GM12878 (cell line): ENCODE results near the gene CBLB.

Source experiments
- BCL11A ChIP-seq: IDR thresholded peaks from 2 replicates; pipeline ENCODE4 v1.6.1; 2011; ENCODE audit warnings: low read depth, low read length
- EGR1 ChIP-seq, 2 experiments: IDR thresholded peaks; 1 replicate in 1 of 2; 2 replicates in 1 of 2; pipeline ENCODE4 v1.6.1; 2011 to 2012; ENCODE audit warnings: low read depth in 2 of 2, low read length in 2 of 2, borderline replicate concordance in 1 of 2, mild to moderate bottlenecking in 1 of 2, moderate library complexity in 1 of 2
- EP300 ChIP-seq, 2 experiments: fragments of 150-350 bp in 1 of 2; IDR thresholded peaks; 2 replicates each; pipeline ENCODE4 v1.6.1; 2011 to 2012; ENCODE audit warnings: low read depth in 2 of 2, low read length in 2 of 2, borderline replicate concordance in 1 of 2, improper control_type of control experiment in 1 of 2, inconsistent platforms in 1 of 2; ENCODE audit not compliant: control insufficient read depth in 1 of 2
- LARP7 ChIP-seq: fragments of 450-650 bp; IDR thresholded peaks from 2 replicates; pipeline ENCODE4 v1.6.1; 2017; ENCODE audit warnings: mild to moderate bottlenecking
- RCOR1 ChIP-seq: conservative IDR thresholded peaks from 2 replicates; pipeline ENCODE4 v1.6.1; 2012; ENCODE audit warnings: low read depth, low read length, improper control_type of control experiment
- TCF7 ChIP-seq: IDR thresholded peaks from 2 replicates; pipeline ENCODE4 v1.6.1; 2014; ENCODE audit warnings: antibody characterized with exemption, borderline replicate concordance
- ZSCAN29 ChIP-seq: fragments of 450-650 bp; IDR thresholded peaks from 2 replicates; pipeline ENCODE4 v1.6.1; 2017; ENCODE audit warnings: mild to moderate bottlenecking, moderate library complexity
- TF ChIP-seq, protein P1 (sequence below): fragments of 450-650 bp; conservative IDR thresholded peaks from 2 replicates; pipeline ENCODE4 v1.6.1; 2017; ENCODE audit warnings: mild to moderate bottlenecking, moderate library complexity

DNA sequence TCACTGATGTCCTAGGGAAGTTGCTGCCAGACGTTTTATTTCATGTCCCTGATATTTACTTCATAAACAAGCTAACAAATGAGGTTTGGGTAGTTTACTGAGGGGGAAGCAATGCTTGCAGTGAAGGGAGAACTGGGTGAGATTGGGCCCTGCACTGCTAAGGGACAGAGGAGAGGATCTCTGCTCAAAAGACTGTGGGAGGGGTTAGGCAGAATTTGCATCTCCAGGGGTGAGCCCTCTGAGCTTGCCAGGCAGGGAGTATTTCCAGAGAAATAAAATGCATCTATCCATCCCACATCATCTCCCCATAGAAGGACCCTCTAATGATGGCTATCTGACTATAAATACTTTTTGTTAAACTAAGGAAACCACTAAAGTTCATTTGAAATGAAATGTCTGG, 215.6 kb downstream of the CBLB start:
- TF ChIP-seq EP300 (IDR thresholded peaks at IDR 0.05; ENCODE audit: borderline replicate concordance in 1 of 2, control insufficient read depth in 1 of 2, low read depth in 2 of 2, low read length in 2 of 2): no peak
- TF ChIP-seq BCL11A: no peak
- no peak for TF ChIP-seq LARP7
- TF ChIP-seq TCF7: no peak
- TF ChIP-seq EGR1 (IDR thresholded peaks at IDR 0.05; ENCODE audit: borderline replicate concordance in 1 of 2, low read depth in 2 of 2, low read length in 2 of 2): no peak
- TF ChIP-seq, protein P1, sequence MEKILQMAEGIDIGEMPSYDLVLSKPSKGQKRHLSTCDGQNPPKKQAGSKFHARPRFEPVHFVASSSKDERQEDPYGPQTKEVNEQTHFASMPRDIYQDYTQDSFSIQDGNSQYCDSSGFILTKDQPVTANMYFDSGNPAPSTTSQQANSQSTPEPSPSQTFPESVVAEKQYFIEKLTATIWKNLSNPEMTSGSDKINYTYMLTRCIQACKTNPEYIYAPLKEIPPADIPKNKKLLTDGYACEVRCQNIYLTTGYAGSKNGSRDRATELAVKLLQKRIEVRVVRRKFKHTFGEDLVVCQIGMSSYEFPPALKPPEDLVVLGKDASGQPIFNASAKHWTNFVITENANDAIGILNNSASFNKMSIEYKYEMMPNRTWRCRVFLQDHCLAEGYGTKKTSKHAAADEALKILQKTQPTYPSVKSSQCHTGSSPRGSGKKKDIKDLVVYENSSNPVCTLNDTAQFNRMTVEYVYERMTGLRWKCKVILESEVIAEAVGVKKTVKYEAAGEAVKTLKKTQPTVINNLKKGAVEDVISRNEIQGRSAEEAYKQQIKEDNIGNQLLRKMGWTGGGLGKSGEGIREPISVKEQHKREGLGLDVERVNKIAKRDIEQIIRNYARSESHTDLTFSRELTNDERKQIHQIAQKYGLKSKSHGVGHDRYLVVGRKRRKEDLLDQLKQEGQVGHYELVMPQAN: no peak
- no peak for TF ChIP-seq ZSCAN29
- TF ChIP-seq RCOR1: no peak
